HG03432 (cell line): Measurements from ENCODE around the gene MAP3K19.
A peak's percentile ranks its signal among the peaks of the same experiment; 100 is the strongest.

Experiments used
- ATAC-seq: cut with Tn5 transposase; IDR thresholded peaks from one replicate; pipeline ENCODE4 v1.9.1; 2021; ENCODE audit warnings: mild to moderate bottlenecking, moderate library complexity; ENCODE audit not compliant: unreplicated experiment

Gene MAP3K19

DNA sequence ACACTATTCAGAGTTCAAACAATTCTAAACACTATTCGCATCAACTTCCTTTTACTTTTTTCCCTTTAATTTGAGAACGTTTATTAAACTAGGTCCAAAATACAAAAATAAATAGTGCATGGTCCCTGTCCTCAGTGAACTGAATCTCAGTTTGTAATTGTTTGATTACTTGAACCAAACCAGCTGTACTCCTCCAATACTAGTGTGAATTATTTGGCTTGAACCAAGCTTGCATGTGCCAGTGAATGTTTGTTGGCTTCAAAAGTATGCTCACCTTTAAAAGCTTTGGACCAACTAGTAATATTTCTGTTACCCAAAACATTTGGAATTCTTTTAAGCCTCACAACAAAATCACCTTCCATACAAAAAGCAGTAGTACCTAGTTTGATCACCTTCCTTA is 113.1 kb downstream of the MAP3K19 start:
- no peak for ATAC-seq

- ATAC-seq, result no peak
These were observed 113.5 kb downstream of the MAP3K19 start for GRCh38 chr2:134933732-134934131.

GRCh38 chr2:134932864-134933526 is 114.3 kb downstream of the MAP3K19 start:
- no peak for ATAC-seq

DNA sequence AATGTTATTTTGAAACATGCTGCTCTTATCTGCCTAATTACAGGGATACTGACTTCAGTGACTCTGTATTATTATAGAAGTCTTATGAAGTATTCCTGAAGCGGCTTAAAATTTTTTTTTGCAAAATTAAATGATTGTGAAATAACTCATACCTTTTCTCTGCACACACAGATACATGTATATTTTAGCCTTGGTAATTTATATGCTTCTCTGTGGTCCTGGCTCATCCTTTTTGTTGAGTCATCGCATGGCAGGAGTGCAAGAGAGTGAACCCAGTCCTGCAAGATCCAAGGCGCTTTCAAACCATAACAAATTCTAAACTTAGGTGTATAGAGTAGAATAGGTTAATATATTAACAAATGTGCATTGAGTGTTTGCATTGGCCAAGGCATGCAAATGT is 120.1 kb downstream of the MAP3K19 start:
- ATAC-seq, result no peak

DNA sequence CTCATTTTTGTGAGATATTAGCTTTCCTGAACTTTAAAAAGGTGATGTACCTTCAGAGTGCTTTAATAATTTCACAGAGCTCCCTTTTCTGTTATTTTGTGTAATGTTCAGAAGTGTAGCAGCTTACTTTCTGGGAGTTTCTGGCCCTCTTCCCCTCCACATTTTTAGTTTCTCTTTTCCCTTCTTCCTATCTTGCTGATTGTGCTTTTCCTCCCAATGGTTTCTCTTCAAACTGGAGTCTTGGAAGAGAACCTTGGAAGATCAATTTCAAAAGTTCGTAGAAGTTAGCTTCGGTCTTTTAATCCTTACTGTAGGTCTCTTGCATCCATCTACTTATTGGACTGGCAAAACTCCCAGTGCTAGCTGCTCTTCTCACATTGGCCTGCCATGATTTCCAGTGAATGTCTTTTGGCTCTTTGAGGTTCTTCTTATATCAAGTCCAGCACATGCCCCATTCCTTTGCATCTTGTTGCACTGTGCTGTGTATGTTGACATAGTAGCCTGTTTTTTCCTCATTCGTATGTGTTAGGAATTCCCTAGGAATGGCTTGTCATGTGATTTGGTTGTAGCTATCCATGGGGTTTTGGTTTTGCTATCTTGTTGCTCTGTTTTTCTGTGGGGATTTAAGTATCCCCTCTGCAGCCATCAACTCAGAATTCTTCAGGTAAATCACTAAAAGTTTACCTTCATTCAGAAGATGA is 120.9 kb downstream of the MAP3K19 start:
- no peak for ATAC-seq

DNA sequence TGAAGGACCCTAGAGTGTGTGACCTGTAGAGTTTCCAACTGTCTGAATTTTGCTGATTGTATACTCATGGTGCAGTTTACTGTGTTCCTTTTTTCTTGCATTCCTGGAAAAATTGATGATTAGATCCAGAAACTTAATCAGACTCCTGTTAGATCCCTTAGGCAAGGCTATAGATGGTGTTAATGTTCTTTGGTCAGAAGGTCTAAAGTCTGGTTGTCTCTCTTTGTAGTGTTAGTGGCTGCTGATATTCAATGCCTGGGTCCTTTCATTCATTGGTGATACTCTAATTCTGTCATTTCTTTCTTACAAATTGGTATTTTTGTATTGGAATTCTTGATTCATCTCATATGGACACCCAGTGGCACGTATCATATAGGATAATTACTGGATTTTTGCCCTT is 122.3 kb downstream of the MAP3K19 start:
- no peak for ATAC-seq

DNA sequence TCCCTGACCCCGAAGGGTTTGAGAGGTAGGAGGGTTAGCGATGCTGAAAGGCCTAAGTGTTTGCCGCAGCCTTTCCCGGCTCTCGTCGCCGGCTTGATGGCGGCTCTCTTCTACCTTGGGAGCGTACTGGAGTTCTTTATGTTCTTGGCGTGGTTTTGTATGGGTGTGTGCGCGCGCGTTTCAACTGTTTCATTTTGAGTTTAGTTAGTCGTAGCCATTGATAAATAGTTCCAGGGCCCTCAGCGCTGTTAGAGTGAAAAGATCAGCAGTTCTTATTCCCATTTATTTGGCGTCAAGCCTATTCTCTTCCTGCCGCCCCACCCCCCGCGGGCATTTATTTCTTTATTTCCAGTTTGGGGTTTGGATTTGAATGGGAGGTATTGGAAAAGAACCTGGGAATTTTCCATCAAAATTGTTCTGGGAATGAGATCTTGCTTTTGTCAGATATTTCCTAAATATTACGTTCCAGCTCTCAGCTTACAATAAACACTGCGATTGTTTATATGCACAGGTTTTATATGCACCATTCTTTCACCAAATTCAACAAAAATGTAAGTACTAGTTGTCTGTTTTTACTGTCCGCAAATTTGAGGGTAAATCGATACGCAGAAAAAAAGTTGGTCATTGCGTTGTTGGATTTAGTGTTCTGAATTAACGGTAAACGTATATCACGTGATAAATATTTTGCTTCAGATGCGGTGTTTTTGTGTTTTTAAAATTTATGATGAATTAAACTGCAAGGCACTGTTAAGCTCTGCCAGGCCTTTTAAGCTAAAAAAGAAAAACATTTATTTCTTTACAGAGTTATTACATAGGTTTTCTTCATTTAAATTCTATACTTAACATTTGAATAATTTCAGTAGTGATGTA is 127.7 kb downstream of the MAP3K19 start:
- no peak for ATAC-seq

DNA sequence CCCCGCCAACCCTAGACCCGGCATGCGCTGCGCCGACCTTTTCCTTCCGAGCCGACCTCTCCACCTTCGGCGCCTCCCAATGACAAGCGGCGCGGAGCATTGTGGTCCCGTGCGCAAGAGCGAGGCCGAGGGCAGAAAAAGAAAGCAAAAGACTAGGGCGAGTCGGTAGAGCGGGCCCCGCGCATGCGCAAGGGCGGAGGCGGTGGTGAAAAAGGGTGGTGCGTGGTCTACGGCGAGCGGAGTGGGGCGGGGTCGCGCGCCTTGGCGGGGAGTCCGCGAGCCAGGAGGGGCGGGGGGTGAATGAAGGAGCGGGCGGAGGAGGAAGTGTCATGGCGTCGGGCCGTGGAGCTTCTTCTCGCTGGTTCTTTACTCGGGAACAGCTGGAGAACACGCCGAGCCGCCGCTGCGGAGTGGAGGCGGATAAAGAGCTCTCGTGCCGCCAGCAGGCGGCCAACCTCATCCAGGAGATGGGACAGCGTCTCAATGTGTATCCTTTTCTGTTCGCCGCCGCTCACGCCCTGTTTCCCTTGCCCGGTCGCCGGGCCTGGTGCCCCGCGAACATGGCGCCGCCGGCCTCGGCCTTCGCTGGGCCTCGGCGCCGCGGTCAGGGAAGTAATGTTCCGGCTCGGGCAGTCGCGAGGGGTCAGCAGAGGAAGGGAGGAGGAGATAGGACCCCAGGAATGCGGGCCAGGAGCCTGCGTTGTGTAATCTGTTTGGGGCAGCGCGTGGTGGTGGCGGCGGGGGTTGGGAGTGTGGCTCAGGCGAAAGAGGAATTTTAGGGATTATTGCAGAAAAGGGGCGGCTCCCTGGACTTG is 128.5 kb downstream of the MAP3K19 start, which contains the start of gene CCNT2:
CCNT2 (plus strand) TSS at position 297 of the 815 bp plus-strand sequence; CDS start at position 330, 33 bp downstream.
- ATAC-seq, result peak; percentile 84

DNA sequence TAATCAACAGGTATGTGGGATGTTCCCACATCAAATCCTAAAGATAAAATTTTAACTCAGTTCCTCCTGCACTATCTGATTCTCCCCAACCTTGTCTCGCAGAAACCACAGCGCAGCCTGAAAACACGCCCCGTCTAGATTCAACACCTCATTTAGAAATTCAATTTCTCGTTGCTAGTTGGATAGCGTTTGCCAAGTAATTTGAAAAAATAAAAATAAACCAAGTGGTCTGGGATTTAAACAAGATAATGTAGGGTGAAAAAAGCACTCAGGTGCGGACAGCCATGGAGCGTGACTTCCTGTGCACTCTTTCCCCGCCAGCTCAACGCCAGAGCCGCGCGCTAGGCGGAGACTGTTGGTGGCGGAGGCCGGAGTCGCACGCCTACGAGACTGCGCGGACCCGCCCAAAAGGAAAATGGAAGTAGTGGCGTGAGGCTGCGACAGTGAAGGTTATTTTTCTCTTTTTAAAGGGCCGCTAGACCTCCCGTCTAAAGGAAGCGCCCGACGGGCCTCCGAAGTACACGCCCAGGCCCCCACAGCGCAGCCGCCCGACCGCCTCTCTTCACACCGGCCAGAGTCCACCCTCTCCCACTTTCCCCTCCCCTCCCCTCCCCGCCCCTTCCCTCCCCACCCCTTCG is 129.2 kb downstream of the MAP3K19 start:
- ATAC-seq, result peak; percentile 79

- ATAC-seq, result no peak
These were observed 129.8 kb downstream of the MAP3K19 start for GRCh38 chr2:134917360-134917865.
